ENCODE measurements around the gene SNAPC3. TPM values are rescaled to one million over a fixed set of nuclear protein-coding genes. Genes with fewer than 3 reads are reported as not detected.

SNAPC3 gene
- polyA plus RNA-seq, 1 experiment = 12.5 TPM

GRCh38 chr9:15469406-15469805 is 46.7 kb downstream of the SNAPC3 start:
- no peak for TF ChIP-seq CTCF (IDR thresholded peaks at IDR 0.05; ENCODE audit: insufficient read depth, low read depth, low read length)
- Histone ChIP-seq H3K27me3 (ENCODE audit: control insufficient read depth, insufficient read depth, low read length) (no peaks in the 10 kb centered on the region), H3K4me3 (ENCODE audit: low read depth, low read length) (no peak overlapping the region), H3K36me3 (ENCODE audit: control insufficient read depth, insufficient read depth, low read length) (peaks cover 2% of the 10 kb centered on the region; the same call in 1 of the 2 replicates)
- CTCF ChIA-PET = interaction anchor here (0.6 to 1.5 kb wide), 4 partner anchors 13 to 109 kb away, joined by 3 to 5 read pairs (median 4); no protein-coding TSS in a partner anchor
- POLR2A ChIA-PET = no interaction called here
- no peak for DNase-seq (ENCODE audit: low read depth)

- Histone ChIP-seq H3K36me3 (ENCODE audit: control insufficient read depth, insufficient read depth, low read length) (peaks cover 2% of the 10 kb centered on the region; the same call in 1 of the 2 replicates), H3K27me3 (ENCODE audit: control insufficient read depth, insufficient read depth, low read length) (no peaks in the 10 kb centered on the region), H3K4me3 (ENCODE audit: low read depth, low read length) (no peak overlapping the region)
- TF ChIP-seq CTCF (IDR thresholded peaks at IDR 0.05; ENCODE audit: insufficient read depth, low read depth, low read length) = no peak
- ChIA-PET CTCF (interaction anchor here (1.0 to 1.5 kb wide), 3 partner anchors 13 to 36 kb away, joined by 3 to 5 read pairs (median 4); no protein-coding TSS in a partner anchor), POLR2A (no interaction called here)
- no peak for DNase-seq (ENCODE audit: low read depth)
Observed at GRCh38 chr9:15469862-15470261, 47.2 kb downstream of the SNAPC3 start.

- Histone ChIP-seq H3K36me3 (ENCODE audit: control insufficient read depth, insufficient read depth, low read length) (0 out of 2 replicates have a peak, but pooled peaks cover 1% of the 10 kb centered on the region), H3K27me3 (ENCODE audit: control insufficient read depth, insufficient read depth, low read length) (no peaks in the 10 kb centered on the region), H3K4me3 (ENCODE audit: low read depth, low read length) (no peak overlapping the region)
- ChIA-PET POLR2A (no interaction called here), CTCF (interaction anchor here (0.7 to 1.8 kb wide), 2 partner anchors 9 to 16 kb away, joined by 3 to 10 read pairs; no protein-coding TSS in a partner anchor)
- DNase-seq (ENCODE audit: low read depth) = no peak
- TF ChIP-seq CTCF (IDR thresholded peaks at IDR 0.05; ENCODE audit: insufficient read depth, low read depth, low read length) = no peak
Observed at GRCh38 chr9:15475923-15476536, 53.4 kb downstream of the SNAPC3 start.

GRCh38 chr9:15480028-15480427 is 57.4 kb downstream of the SNAPC3 start:
- ChIA-PET POLR2A (no interaction called here), CTCF (no interaction called here)
- H3K27me3 ChIP-seq (ENCODE audit: control insufficient read depth, insufficient read depth, low read length) = no peaks in the 10 kb centered on the region
- peaks cover 4% of the 10 kb centered on the region; the same call in 1 of the 2 replicates for H3K36me3 ChIP-seq (ENCODE audit: control insufficient read depth, insufficient read depth, low read length)
- no peak for DNase-seq (ENCODE audit: low read depth)
- H3K4me3 ChIP-seq (ENCODE audit: low read depth, low read length) = no peak overlapping the region
- no peak for TF ChIP-seq CTCF (IDR thresholded peaks at IDR 0.05; ENCODE audit: insufficient read depth, low read depth, low read length)

- peaks cover 2% of the 10 kb centered on the region; the same call in 1 of the 2 replicates for H3K36me3 ChIP-seq (ENCODE audit: control insufficient read depth, insufficient read depth, low read length)
- ChIA-PET CTCF (interaction anchor here (0.7 to 1.3 kb wide), 3 partner anchors 13 to 301 kb away, joined by 3 to 5 read pairs (median 3); no protein-coding TSS in a partner anchor), POLR2A (no interaction called here)
- H3K4me3 ChIP-seq (ENCODE audit: low read depth, low read length) = no peak overlapping the region
- no peak for TF ChIP-seq CTCF (IDR thresholded peaks at IDR 0.05; ENCODE audit: insufficient read depth, low read depth, low read length)
- H3K27me3 ChIP-seq (ENCODE audit: control insufficient read depth, insufficient read depth, low read length) = no peaks in the 10 kb centered on the region
- DNase-seq (ENCODE audit: low read depth) = no peak
Observed at GRCh38 chr9:15482146-15482545, 59.5 kb downstream of the SNAPC3 start.

Data from BJ (cell line).